Activated naive CD4-positive, alpha-beta T cell treated with Interleukin-2 at 50 U/mL for 16 hours (primary cell): ENCODE measurements around the gene CLTA.
A peak's percentile ranks its signal among the peaks of the same experiment; 100 is the strongest.
"Not testable (repeated sequence)": the region's sequence is repeated elsewhere in the genome, so short reads cannot be mapped to it uniquely, and the experiment has no call there.

Source experiments
- DNase-seq: peaks from one replicate; pipeline ENCODE4 v3.0.0-alpha.2; 2020

The CLTA gene

DNA sequence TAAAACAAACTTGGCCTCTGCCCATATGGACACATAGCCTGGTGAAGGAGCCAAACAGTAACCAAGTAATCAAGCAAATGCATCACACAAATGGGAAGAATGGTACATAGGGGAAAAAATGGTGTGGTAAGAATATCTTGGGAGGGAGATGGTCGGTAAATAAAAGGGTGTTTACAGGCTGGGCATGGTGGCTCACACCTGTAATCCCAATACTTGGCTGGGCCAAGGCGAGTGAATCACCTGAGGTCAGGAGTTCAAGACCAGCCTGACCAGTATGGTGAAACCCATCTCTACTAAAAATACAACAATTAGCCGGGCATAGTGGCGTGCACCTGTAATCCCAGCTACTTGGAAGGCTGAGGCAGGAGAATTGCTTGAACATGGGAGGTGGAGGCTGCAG, 31.2 kb upstream of the CLTA start:
- not testable (repeated sequence) for DNase-seq

DNA sequence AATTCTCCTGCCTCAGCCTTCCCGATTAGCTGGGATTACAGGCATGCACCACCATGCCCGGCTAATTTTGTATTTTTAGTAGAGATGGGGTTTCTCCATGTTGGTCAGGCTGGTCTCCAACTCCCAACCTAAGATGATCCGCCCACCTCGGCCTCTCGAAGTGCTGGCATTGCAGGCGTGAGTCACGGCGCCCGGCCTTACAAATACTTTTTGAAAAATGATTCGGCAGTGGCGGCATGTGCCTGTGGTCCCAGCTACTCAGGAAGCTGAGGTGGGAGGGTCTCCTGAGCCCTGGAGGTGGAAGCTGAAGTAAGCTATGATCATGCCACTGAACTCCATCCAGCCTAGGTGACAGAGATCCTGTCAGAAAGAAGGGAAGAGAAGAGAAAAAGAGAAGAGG, 30.6 kb upstream of the CLTA start:
- DNase-seq = not testable (repeated sequence)

DNA sequence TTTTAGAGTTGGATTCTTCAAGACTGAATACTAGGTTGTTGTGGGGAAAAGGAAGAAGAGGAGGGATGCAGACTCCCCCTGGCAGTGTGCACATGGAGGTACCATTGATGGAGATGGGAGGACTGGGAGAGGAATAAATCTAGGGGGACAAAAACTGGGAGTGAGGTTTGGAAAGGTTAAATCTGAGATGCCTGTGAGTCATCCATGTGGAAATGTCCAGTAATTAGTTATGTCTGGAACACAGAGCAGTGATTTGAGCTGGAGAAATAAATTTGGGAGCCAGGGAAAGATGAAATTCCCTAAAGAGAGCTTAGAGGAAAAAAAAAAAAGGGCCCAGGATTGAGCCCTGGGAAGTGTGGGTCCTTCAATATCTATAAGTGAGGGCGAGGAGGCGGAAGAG, 29.5 kb upstream of the CLTA start:
- no peak for DNase-seq

DNA sequence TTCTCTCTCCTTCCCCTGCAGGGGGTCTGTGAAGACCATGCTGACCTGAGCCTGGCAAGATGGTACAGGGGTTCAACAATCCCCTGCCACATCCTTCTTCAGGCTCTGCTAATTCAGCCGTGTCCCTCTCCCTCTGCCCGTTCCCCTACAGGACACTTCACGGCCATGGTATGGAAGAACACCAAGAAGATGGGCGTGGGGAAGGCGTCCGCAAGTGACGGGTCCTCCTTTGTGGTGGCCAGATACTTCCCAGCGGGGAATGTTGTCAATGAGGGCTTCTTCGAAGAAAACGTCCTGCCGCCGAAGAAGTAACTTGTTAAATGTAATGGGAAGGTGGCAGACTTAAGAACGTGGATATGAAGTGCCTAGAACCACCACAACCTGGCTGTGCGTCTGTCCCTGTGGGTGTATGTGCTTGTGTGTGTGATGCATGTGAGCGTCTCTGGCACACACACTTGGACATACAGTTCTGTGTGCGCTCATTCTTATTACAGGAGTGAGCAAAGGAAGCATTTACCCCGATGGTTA, 28.4 kb upstream of the CLTA start:
- DNase-seq = no peak

DNA sequence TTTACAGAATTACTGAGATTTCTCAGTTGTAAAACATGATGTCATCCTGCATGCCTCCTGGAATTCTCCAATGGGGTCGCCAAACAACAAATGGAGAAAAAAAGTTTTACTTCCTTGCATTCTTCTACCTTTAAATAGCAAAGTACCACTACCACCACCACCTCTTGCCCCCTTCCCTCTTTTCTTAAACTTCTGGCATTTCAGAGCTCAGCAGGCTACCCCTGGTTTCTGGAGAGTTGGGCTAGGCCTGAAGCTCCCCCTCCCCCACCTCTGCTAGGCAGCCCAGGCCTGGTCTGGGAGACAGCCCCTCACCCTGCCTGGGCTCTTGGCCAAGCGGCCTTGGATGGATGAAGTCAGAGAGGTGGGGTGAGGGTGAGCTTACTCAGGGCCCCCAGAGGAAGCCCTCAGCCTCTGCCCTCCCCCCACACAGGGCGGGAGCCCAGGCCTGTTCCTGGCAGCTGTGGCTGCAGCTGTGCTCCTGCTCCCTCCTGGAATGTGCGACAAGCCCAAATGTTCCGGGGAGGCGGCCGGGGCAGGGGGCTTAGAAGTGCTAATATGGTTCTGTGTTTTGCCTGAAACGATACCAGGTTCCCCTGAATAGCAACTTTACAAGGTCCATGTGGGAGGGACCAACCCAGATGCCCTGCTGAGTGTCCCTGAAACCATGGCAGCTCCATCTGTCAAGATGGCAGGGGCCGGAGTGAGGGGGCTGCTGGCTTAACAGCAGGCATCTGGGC, 27.5 kb upstream of the CLTA start:
- no peak for DNase-seq

DNA sequence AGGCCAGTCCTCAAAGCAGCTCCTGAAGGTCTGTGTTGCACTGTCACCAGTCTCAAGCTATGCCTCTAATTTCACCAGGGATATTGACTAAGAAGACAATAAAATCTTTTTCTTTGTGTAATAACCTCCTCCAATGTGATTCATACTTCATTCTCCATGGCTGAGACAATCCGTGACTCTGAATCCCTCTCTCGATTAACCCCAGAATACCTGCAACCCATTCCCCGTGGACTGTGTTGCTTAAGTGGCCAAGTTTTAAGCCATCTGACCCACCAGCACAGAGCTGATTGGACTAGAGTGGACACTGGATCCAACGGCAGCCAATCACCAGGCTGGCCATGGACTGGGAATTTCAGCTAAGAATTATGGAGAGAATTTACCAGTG, 26.9 kb upstream of the CLTA start:
- DNase-seq = no peak

DNA sequence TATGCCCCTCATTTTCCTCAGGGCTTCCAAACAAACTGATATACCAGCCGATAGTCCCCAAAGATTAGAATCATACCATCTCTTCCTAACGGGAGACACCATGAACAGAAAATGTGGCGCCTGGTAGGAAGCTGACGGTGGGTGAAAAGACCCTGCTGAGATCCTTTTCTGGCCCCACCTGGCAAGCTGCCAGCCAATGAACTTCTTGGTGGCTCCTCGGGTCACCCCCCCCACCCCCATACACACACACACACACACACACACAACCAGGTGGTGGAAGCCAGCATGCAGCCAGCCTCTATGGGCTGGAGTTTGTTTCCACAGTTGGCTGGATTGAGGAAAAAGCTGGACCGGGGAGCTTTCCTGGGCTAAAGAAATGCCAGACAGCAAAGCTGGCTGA, 26.3 kb upstream of the CLTA start:
- no peak for DNase-seq

DNA sequence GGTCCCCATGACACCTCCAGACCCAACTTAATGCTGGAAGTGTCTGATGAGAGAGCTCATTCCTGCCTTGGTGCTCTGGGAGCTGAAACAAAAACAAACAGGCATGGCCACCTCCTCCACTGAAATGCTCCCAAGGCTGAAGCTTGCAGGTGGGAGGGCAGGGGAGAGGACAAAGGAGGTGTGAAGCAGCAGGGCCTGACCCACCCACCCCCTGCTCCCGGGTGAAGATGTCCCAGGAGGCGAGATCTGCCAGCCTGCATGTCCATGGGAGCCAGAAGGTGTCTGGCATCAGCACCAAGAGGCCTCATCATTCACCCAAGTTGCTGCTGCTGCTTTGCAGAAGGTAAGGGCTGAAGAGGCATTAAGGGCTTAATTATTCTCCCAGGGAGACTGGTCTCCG, 25.7 kb upstream of the CLTA start:
- DNase-seq = no peak

DNA sequence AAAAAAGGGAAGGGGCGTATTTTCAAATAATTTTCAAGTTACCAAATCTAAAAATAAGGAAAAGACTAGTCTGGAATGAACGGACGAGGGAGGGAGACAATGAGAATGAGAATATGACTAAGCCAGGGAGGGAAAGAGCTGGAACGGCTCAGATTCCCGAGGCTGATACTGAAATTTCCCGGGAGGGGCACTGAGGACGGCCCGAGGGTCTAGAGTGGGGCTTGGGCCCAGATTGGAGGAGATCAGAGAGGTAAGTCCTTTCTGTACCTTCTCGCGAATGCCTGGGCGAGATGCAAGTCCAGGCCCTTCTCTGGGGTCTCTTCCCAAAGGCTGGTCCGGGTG, 24.9 kb upstream of the CLTA start:
- no peak for DNase-seq

DNA sequence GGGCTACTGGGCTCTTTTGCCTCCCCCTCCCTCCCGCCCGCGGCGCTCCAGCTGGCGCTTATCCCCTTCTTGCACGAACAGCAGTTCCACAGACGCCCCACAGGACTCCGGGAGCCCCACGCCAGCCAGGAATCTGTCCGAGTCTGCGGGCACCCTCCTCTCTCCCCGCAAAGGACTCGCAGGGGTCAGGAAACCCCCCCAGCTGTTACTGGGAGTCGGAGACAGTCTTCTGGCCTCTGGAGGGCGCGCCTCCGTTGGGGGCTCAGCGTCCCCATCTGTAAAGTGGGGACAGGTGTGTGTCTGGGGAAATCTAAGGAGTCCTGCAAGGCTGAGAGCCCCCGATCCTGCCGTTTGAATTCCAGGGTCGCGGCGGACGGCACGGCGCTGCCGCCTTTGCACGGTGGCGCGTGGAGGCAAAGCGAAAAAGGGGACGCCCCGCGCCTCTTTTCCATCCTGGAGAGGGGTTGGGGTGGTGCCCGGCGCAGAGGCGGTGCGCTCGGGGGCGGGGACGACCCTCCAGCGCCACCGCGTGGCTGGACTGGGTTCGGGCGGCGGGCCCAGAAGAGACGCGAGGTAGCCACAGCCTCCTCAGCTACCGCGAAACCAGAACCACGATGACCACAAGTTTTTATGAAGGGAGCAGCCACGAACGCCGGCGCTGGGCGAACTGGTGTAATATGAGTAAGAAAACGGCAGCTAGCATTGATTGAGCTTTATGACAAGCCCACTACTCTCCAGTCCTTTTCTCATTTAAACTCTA, 24.4 kb upstream of the CLTA start:
- DNase-seq = peak; percentile 86

DNA sequence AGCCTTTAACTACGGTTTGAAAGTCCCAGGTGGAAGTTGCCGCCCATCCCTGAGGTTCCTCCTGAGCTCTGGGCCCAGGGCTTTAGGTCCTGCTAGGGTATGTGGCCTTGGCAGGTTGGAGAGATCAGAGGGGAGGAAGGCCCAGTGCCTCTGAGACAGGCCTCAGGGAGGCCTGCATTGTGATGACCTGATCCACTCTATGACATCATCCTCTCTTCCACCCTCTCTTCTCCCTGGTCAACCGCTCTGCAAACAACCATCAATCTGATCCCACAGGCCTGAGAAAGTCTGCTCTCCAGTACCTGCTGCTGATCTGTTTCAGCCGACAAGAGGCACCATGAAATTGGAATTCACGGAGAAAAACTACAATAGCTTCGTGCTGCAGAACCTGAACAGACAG, 21.6 kb upstream of the CLTA start, which contains the start of gene CCIN:
CCIN (plus strand) TSS at position 223 of the 400 bp plus-strand sequence; CDS start at position 338, 115 bp downstream.
- no peak for DNase-seq

DNA sequence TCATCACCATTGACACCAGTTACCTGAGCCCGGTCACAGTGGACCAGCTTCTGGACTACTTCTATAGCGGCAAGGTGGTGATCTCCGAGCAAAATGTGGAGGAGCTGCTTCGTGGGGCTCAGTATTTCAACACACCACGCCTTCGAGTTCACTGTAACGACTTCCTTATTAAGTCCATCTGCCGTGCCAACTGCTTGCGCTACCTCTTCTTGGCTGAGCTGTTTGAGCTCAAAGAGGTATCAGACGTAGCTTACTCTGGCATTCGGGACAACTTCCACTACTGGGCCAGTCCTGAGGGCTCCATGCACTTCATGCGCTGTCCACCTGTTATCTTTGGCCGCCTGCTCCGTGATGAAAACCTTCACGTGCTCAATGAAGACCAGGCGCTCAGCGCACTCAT, 21.0 kb upstream of the CLTA start:
- no peak for DNase-seq

DNA sequence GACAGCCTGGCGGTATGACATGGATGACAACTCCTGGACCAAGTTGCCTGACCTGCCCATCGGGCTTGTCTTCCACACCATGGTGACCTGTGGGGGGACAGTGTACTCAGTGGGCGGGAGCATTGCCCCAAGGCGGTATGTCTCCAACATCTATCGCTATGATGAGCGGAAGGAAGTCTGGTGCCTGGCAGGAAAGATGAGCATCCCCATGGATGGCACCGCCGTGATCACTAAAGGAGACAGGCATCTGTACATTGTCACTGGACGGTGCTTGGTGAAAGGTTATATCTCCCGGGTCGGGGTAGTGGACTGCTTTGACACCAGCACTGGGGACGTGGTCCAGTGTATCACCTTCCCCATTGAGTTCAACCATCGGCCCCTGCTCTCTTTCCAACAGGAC, 20.2 kb upstream of the CLTA start:
- DNase-seq = no peak

DNA sequence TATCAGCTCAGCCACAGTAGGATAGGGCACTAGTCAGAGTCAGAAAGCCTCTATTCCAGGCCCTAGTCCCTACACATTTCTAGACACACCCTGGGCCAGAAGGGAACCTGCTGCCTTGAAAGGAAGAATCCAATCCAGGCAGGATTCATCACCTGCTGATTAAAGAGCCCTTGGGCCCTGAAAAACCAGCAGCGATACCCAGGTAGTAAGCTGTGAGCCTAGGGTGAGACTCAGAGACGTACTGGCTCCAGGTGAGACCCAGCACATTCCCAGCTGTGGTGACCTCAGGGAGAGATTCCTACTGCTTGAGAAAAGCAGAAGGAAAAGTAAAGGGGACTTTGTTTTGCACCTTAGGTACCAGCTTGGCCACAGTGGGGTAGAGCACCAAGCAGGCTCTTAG, 16.9 kb upstream of the CLTA start:
- no peak for DNase-seq

DNA sequence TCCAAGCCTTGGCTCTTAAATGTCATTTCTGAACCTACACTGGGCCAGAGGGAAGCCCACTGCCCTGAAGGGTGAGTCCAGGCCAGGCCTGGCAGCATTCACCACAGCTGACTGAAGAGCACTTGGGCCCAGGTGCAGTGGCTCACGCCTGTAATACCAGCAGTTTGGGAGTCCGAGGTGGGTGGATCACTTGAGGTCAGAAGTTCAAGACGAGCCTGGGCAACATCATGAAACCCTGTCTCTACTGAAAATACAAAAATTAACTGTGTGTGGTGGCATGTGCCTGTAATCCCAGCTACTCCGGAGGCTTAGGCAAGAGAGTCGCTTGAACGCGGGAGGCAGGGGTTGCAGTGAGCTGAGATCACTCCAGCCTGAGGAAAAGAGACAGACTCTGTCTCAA, 16.4 kb upstream of the CLTA start:
- DNase-seq = no peak

DNA sequence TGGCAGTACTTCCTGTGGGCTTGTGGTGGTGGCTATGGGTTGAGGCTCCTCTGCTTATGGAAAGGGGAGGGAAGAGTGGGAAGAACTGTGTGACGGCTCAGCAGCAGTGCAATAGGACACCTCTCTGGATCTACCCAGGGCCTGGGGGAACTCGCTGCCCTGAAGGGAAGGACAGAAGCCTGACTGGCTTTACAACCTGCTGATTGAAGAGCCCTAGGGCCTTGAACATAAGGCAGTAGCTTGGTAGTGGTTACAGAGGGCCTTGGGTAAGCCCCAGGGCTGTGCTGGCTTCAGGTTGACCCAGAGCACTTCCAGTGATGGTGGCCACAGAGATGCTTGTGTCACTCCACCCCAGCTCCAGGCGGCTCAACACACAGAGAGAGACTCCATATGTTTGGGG, 16.0 kb upstream of the CLTA start:
- DNase-seq = no peak

DNA sequence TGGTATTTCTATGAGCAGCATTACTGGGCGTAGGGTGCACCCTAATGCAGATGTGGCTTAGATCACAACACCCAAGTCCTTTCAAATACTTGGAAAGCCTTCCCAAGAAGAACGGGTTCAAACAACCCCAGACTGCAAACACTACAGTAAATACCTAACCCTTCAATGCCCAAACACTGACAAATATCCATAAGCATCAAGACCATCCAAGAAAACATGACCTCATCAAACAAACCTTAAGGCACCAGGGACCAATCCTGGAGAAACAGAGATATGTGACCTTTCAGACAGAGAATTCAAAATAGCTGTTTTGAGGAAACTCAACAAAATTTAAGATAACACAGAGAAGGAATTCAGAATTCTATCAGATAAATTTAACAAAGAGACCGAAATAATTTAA, 15.5 kb upstream of the CLTA start:
- not testable (repeated sequence) for DNase-seq

DNA sequence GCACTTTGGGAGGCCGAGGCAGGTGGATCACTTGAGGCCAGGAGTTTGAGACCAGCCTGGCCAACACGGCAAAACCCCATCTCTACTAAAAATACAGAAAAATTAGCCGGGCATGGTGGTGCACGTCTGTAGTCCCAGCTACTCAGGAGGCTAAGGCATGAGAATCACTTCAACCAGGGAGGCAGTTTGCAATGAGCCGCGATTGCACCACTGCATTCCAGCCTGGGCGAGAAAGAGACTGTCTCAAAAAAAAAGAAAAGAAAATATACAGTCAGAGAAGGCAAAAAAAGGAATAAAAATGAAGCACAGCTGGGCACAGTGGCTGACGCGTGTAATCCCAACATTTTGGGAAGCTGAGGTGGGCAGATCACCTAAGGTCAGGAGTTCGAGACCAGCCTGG, 14.2 kb upstream of the CLTA start:
- DNase-seq = not testable (repeated sequence)

DNA sequence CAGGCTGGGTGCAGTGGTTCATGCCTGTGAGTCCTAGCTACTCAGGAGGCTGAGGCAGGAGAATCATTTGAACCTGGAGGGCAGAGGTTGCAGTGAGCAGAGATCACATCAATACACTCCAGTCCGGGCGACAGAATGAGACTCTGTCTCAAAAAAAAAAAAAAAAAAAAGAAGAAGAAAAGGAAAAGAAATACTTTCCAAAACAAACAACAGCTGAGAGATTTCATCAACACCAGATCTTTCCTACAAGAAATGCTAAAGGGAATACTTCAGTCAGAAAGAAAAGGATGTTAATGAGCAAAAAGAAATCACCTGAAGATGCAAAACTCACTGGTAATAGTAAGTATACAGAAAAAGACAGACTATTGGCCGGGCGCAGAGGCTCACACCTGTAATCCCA, 13.2 kb upstream of the CLTA start:
- DNase-seq = no peak

DNA sequence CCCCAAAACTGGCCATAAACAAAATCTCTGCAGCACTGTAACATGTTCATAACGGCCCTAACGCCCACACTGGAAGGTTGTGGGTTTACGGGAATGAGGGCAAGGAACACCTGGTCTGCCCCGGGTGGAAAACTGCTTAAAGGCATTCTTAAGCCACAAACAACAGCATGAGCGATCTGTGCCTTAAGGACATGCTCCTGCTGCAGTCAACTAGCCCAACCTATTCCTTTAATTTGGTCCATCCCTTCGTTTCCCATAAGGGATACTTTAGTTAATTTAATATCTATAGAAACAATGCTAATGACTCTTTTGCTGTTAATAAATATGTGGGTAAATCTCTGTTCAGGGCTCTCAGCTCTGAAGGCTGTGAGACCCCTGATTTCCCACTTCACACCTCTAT, 10.5 kb upstream of the CLTA start:
- DNase-seq = not testable (repeated sequence)

DNA sequence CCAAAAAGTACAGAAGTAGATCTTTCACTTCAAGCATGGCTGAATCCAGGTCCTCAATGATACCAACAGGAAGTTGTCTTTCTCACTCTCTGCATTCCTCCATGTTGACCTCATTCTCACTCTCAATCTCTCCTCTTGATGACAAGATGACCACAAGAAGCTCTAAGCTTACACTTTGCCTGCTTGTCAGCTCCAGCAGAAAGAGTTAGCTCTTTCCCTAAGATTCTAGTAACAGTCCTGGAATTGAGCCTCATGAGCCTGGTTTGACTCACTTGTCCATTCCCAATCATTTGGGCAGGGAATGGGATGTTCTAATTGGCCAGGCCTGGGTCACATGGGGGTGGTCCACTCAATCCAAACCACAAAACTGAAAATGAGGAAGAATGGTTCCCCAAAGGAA, 3.3 kb upstream of the CLTA start:
- DNase-seq = no peak

DNA sequence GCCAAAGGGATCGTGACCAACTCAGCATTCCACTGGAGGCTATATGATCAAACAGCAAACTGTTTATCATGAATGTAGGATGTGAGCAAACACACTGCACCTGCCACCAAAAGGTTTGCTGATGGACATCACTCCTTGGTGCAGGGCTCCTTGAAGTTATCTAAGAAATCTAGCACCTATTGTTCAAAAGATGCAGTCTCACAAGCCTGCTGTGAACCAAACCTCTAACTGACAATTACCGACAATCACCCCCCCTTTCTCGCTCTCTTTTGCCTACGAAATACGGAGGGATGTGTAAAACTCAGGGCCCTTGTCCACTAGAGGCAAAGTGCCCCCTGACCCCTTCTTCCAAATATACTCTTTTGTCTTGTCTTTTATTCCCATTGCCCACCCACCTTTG, 2.5 kb upstream of the CLTA start:
- no peak for DNase-seq

DNA sequence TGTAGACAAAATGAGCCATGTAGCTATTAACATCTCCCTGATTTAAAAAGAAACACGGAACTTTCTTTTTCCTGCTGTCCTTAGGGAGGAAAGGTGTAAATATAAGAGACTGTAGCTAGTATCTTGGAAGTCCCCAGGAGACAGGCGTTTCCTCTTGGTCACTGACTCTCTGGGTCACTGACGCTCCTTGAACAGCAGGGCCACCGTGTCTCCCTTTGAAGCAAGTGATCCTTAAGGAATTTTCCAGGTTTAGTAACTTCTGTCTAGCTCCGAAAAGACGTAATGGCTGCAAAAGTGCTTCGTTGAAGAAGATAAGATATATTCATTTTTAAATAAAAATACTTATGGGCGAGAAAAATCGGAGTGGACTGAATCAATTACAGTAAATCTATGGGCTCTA, 745 bp upstream of the CLTA start:
- no peak for DNase-seq

DNA sequence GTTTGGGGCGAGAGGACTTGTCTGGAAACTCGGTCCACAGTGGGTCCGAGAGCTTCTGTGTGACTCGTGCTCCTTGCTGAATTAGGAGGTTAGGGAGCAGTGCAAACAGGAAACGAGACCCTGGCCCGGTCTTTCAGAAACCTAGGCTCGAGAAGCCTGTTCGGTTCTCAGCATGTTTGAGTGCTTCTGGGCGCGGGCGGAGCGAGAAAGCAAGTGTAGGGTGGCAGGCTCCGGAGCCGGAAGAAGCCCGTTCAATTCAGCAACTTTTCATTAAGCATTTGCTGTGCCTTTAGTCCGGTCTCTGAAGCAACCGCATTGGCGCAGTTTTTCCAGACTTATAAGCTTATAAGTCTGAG, 547 bp downstream of the CLTA start:
- DNase-seq = peak; percentile 59

DNA sequence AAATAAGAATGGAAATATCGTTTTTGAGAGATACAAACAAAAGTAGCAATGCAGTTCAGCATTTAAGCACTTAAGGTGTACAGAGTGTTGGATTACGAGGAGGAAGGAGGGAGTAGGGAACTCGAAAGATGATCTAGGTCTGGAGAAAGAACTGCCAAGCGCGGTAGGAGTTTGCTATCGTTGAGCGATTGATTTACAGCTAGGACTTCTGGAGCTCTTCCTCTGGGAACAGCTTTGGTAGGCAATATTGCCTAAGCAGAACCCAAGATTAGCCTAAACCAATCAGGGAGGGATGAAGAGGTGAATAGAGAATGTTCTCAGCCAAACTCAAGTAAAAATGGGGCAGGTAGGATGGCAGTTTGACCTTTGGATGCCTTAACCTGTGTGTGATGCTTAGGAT, 965 bp downstream of the CLTA start:
- no peak for DNase-seq
